Fibroblast of peridontal ligament (primary cell): Measurements from ENCODE around the gene DALRD3.
A peak's percentile ranks its signal among the peaks of the same experiment; 100 is the strongest.

ENCODE experiments used
- DNase-seq: peaks from one replicate; pipeline ENCODE4 v3.0.0-alpha.2; 2010; ENCODE audit errors: extremely low read depth

The DALRD3 gene, protein sequence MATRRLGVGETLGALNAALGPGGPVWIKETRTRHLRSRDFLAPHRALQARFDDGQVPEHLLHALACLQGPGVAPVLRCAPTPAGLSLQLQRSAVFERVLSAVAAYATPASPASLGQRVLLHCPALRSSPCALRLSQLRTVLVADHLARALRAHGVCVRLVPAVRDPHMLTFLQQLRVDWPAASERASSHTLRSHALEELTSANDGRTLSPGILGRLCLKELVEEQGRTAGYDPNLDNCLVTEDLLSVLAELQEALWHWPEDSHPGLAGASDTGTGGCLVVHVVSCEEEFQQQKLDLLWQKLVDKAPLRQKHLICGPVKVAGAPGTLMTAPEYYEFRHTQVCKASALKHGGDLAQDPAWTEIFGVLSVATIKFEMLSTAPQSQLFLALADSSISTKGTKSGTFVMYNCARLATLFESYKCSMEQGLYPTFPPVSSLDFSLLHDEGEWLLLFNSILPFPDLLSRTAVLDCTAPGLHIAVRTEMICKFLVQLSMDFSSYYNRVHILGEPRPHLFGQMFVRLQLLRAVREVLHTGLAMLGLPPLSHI

GRCh38 chr3:49017971-49018706 lies at the start of gene DALRD3:
Gene DALRD3 (minus strand): TSS chr3:49018580. CDS start chr3:49018564, 16 bp downstream.
- peak; percentile 34 for DNase-seq

- no peak for DNase-seq
Observed at GRCh38 chr3:49058011-49058410, 39.6 kb upstream of the DALRD3 start.

DNA sequence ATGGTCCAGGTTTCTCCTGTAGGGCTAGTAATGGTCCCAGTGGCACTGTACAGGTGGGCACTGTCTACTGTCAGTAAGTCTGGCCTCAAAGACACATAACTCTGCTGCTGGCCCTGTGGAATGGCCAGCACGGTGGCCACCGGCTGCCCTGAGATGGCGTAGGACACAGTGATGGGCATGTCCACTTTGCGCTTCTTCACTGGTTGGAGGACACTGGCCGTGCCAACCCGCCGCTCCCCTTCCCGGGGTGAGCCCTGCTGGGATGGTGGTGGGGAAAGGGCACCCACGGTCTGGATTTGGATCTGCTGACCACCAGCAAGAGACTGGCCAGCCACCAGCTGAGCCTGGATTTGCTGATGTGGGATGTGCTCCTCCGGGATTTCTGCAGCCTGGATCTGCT lies 38.9 kb upstream of the DALRD3 start:
- DNase-seq: no peak

- DNase-seq: peak; percentile 18
Observed at GRCh38 chr3:49054344-49054862, 36.0 kb upstream of the DALRD3 start.

- no peak for DNase-seq
Observed at GRCh38 chr3:49053543-49053942, 35.2 kb upstream of the DALRD3 start.

DNA sequence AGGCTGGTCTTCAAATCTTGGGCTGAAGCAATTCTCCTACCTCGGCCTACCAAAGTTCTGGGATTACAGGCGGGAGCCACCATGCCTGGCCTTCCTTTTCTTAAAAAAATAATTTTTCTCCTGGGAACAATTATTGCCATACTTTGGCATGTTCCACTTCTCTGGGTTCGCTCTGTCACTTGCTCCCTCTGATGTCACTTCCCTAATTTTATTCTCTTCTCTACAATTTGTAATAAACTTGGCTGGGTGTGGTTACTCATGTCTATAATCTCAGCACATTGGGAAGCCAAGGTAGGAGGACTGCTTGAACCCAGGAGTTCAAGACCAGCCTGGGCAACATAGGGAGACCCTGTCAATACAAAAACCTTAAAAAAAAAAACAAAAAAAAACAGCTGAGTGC lies 16.9 kb upstream of the DALRD3 start:
- DNase-seq: no peak

- no peak for DNase-seq
Observed at GRCh38 chr3:49034650-49035049, 16.3 kb upstream of the DALRD3 start.

DNA sequence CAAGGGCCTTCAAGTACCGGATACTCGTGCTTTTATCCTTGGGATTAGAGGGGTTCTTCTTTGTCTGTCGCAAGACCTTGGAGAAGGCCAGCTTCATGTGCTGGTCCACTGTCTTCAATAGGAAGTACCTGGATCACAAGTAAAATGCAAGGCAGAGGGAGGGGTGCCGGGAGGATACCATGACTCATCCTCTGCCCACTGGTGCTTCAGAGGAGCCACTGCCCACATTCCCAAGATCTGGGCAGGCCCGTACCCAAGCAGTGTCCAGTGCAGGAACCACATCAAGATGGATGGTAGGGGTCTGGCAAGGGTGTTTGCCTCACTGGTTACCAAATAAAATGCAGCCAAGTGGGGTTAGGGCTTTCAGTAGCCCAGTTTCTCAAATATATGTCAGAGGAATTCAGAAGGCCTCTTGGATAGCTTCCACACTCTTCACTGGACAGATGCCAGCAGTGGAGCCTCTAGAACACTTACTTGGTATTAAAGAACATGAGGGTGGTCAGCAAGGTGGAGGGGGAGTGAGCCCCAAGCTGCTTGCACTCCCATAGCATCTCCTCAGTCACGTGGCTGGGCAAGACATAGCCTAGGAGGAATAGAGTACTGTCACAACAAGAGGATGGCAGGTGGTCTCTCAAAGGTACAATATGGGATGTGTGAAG lies 14.4 kb upstream of the DALRD3 start:
- no peak for DNase-seq

- DNase-seq: no peak
Observed at GRCh38 chr3:49030321-49030720, 11.9 kb upstream of the DALRD3 start.

GRCh38 chr3:49029563-49029884 lies 11.1 kb upstream of the DALRD3 start:
- DNase-seq: no peak

GRCh38 chr3:49028673-49029562 lies 10.5 kb upstream of the DALRD3 start, which contains the start of gene IMPDH2:
Gene IMPDH2 (minus strand): TSS chr3:49029398. CDS start chr3:49029350, 48 bp downstream.
- DNase-seq: peak; percentile 90

- no peak for DNase-seq
Observed at GRCh38 chr3:49028298-49028672, 9.9 kb upstream of the DALRD3 start.

GRCh38 chr3:49027634-49028033 lies 9.3 kb upstream of the DALRD3 start:
- no peak for DNase-seq

- no peak for DNase-seq
Observed at GRCh38 chr3:49026536-49026935, 8.2 kb upstream of the DALRD3 start.

- no peak for DNase-seq
Observed at GRCh38 chr3:49025793-49026520, 7.6 kb upstream of the DALRD3 start.

GRCh38 chr3:49025005-49025792 lies 6.8 kb upstream of the DALRD3 start:
- no peak for DNase-seq

DNA sequence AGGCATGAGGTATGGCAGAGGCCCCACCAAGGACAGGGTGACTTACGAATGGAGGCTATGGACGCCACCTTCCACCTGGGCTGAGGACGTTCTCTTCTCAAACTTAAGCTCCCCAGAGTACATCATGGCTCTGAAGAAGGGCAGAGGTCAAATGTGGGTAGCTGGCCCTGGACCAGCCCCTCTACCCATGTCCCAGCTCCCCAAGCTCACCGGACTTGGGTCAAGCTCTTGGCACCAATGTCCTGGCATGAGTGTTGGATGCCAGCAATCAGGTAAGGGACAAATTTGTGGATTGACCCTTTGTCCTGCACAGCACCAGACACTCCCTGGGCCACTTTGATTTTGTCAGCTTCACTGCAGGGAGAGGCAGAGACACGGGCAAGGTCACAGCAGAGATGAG lies 6.1 kb upstream of the DALRD3 start:
- no peak for DNase-seq

GRCh38 chr3:49023775-49024174 lies 5.4 kb upstream of the DALRD3 start:
- no peak for DNase-seq

DNA sequence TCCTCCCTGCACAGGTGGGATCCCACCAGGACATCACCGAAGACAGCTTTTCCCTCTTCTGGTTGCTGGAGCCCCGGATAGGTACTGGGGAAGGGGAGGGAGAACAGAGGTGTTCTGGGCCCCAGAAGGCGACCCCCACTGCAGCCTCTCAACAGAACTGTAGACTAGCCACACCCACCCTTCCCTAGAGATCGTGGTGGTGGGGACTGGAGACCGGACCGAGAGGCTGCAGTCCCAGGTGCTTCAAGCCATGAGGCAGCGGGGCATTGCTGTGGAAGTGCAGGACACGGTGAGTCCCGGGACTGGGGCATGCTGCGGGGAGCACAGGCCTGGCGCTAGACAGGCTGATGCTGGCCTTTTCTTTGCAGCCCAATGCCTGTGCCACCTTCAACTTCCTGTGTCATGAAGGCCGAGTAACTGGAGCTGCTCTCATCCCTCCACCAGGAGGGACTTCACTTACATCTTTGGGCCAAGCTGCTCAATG lies 4.3 kb upstream of the DALRD3 start:
- no peak for DNase-seq
